GM21447 (cell line): Measurements from ENCODE around the gene VSIG2.

Experiments used
- ATAC-seq: cut with Tn5 transposase; IDR thresholded peaks from one replicate; pipeline ENCODE4 v1.9.1; 2021; ENCODE audit not compliant: unreplicated experiment

VSIG2 gene

DNA sequence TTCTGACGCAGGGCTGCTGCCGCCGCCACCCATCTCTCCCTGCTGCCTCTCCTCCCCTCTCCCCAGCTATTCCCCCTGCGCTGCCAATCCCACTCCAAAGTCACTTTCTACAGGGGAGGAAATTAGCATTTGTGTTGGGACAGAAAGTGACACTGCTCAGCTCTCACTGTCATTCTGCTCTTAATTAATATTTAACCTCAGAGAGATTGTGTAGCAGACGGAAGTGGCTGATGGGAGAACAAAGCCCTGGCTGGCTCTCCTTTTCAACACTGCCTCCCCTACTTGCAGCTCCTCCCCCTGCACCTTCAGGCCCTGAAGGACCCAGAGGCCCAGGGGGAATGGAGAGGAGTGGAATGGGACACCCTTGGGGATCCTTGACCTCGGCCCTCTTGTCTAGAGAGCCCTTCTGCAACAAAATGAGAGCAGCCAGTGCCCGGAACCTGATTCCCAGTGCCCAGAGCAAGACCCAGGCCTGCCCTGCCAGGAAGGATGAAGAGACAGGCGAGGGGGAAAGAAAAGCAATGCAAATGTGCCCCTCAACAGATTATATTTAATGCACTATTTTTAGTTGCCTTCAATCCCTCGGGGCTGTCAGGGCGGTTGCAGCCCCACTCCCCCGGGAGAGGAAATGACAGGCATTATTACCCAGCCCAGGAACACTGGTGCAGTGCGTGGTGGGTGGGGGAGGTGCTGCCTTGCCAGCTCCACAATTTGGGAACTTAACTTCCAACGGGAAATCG, 26.9 kb downstream of the VSIG2 start:
- peak; percentile 93 for ATAC-seq

DNA sequence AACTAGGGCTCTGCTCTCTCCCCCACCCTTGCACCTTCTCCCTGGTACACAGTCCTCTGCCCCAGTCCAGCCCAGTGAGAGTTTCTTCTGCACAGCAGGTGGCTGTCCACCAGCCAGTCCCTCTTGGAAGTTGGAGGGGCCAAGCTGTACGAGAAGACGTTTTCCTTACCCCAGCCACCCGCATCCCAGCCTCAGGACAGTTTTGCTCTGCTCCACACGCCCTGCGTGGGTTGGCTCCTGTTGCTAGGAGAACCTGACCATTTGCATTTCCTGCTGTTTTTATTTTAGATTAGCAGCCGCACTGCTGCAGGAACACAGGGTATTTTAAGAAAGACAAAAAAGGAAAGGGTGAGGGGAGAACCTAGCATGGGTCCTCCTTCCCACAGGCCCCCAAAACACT, 29.9 kb downstream of the VSIG2 start:
- ATAC-seq: no peak

DNA sequence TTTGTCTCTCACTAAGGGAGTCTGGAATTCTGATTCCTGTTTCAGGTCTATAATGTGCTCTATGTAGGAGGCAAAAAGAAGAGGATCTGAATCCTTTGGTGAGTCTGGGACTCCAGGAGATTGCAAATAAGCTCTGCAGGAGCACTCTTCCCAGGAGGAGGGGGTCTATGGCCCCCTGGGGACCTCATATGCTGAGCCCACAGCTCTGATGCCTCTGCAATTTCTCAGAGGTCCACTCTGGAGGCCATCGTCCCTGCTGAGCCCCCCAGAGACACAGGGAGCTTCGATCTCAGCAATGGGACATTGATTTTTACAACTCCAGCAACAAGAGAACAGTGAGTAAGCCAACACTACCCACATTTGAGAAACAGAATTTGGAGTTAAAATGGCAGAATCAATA, 32.5 kb downstream of the VSIG2 start:
- ATAC-seq: no peak

DNA sequence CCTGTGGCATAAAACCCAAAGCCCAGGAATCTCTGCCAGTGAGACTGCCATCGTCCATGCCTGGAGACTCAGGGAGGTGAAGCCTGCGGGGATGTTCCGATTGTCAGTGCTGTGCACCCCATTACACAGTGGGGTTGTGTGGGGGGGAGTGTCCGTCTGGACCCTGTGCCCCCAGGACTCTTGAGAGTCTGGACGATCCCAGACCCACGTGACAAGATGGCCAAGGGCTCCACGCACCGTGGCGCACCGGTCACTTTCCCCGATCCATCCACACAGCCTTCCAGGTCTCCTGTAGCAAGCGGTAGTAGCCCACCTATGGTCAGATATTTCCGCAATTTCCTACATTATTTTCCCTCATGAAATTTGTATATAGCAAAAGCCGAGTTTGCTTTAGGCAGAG, 33.3 kb downstream of the VSIG2 start:
- ATAC-seq: no peak

DNA sequence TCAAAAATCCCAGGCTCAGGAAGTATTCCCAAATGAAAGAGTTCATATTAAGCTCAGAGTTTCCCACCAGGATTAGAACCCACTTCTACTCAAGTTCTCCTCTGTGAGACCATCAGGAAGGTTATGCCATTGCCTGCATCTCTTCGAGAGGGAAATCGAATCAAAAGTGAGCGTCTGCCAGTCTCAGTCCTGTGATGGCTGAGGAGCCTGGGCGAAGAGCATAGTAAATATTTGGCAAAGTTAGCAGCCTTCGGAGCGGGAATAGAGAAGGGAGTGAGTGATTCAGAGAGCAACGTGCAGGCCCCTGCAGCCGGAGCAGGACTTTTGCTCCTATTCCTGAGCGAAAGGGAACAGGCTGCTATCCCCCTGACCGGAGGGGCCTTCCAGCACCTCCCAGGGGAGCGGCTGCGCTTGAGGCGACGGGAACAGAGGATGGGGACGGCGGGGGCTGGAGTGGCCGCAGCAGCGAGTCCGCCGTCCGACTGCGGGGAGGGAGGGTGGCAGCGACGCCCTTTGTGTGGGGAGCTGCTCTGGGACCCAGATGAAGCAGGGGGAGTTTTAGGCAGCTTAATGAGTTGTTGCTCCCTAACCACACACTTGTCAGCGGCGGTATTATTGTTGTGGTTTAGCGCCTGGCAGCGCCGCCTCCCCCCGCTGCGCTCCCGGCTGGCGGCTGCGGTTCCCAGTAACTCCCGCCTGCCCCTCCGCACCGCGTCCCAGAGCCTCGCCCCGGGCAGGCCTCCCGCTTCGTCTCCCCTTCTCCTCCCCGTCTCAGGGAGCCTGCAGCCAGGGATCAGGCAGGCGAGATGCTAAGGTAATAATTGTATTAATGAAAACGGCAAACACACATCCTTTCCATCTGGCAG, 34.0 kb downstream of the VSIG2 start:
- no peak for ATAC-seq

DNA sequence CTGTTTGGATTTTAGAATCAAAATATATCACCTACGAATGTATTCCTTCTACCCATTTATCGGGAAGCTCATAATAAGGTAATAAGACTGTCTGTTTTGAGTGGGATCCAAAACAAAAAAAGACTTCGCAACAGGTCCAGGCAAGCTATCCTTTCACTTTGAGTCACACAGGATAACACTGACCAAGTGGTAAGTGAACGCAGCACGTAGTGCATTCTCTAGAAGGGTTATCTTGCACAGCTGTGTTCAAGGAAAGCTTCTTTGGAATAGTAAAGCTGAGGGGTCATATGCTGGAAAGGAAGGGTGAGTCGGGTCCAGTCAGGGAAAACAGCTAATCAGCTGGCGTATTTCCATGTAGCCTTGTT, 34.7 kb downstream of the VSIG2 start:
- peak; percentile 57 for ATAC-seq

DNA sequence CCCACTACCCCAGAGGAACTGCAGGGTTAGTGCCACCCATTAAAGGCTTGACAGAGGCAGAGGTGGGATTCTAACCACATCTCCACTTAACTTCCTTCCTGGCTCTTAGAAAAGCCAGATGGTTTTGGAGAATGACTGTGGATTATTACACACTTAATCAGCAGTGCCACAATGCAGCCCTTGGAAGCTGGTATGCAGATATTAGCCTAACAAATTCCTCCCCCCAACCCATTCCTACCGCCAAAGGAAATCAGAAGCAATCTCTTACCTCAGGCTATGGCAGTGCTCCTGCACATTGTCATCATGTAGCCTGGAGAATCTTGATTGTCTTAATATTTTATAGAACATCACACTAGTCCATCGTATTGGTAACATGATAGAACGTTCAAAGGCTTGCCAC, 35.5 kb downstream of the VSIG2 start:
- no peak for ATAC-seq

DNA sequence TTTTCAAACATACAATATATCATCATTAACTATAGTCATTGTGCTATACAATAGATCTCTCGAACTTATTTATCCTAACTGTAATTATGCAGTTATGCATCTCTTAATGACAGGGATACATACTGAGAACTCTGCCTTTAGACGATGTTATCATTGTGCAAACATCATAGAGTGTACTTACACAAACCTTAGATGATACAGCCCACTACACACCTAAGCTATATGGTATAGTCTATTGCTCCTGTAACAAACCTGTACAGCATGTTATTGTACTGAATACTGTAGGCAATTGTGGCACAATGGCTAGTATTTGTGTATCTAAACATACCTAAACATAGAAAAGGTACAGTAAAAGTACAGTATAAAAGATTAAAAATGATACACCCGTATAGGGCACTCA, 39.7 kb downstream of the VSIG2 start:
- no peak for ATAC-seq

DNA sequence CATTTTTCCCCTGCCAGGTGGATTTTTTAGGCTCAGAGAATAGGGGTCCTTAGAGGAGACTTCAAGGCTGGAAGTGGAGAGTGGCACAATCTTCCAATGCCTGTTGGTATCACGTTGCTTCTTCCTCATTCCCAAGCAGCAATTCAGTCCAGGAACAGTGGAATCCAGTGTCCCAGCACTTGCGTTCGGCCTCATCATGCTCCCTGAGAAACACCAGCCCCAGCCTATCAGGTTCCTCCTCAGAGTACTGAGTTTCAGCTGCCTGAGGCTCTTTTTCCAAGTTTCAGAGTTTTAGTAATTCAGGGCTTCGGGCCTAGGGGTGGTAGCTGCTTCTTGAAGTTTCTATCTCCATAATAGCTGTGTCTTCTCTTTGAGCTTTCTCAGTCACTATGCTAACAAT, 44.2 kb downstream of the VSIG2 start:
- ATAC-seq: no peak

DNA sequence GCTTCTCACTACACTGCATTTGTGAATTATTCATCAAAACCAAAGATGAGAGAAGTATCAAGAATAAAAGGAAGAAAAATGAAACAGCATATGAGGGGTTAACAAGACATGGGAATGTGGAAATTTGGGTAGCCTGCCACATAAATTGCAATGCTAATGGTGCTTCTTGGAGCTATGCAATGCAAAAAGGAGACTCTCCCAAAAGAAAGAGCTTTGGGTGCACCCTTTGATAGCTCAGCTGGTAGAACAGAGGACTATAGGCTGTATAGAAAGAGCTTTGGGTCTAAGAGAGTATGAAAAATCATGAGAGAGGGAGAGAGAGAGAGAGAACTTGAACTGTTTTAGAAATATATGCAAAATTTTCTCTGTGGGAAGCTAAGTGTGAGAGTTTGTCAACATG, 52.0 kb downstream of the VSIG2 start:
- ATAC-seq: no peak

DNA sequence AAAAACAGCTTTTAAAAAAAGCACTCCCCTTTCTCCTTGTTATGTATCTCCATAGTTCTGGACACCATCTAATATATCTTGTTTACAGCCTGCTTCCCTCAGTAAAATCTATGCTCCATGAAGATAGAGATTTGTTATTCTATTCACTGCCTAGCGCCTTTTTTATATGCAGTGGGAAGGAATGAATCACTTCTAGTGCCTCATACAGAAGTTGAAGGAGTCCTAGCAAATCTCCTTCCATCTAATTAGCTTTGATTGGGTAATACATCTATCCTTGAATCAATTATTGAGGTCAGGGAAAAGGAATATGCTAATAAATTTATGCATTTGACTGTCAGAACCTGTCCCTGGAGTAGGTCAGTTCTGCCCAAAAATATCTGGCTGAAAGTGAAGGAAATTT, 52.5 kb downstream of the VSIG2 start:
- ATAC-seq: no peak
